Left lung (tissue), 10 donors: ENCODE results near the gene OOSP1. TPM values are rescaled to one million over a fixed set of nuclear protein-coding genes. Genes with fewer than 3 reads are reported as not detected.

Experiments
- ATAC-seq: fragments of 200-7000 bp; cut with Tn5 transposase; one replicate; pipeline ENCODE4 v1.9.1; 2020; ENCODE audit warnings: moderate library complexity
- DNase-seq, 4 donors: peaks; one replicate each; pipeline ENCODE4 v3.0.0-alpha.2; 2013 to 2020
- H3K27ac ChIP-seq, 2 donors: fragments of 200-600 bp; sonication (generic) in 1 of 2; one replicate each; pipeline versions ENCODE4 v1.5.0 to v1.8.0; 2020 to 2021
- H3K27me3 ChIP-seq, 2 donors: fragments of 200-600 bp; sonication (generic) in 1 of 2; one replicate each; pipeline versions ENCODE4 v1.5.0 to v1.8.0; 2020 to 2021
- H3K36me3 ChIP-seq, 2 donors: fragments of 200-600 bp; sonication (generic) in 1 of 2; one replicate each; pipeline versions ENCODE4 v1.5.0 to v1.8.0; 2020 to 2021
- H3K4me1 ChIP-seq, 2 donors: fragments of 200-600 bp; one replicate each; pipeline ENCODE4 v1.8.0; 2021
- H3K4me3 ChIP-seq, 2 donors: fragments of 200-600 bp; sonication (generic) in 1 of 2; one replicate each; pipeline versions ENCODE4 v1.5.0 to v1.8.0; 2020 to 2021; ENCODE audit warnings: mild to moderate bottlenecking in 1 of 2
- H3K9me3 ChIP-seq, 2 donors: fragments of 200-600 bp; sonication (generic) in 1 of 2; one replicate each; pipeline versions ENCODE4 v1.5.0 to v1.8.0; 2020 to 2021
- intact Hi-C, 2 donors: fragments of 100-400 bp; cut with DNase I; formaldehyde crosslinking; loops; one replicate each; pipeline versions ENCODE4 v1.11.2 to v1.14.2; 2022
- polyA plus RNA-seq, 6 donors: library from polyadenylated mRNA; unstranded; fragments of 120-200 nt; gene quantifications; one replicate each; pipeline ENCODE4 v1.2.1, GENCODE V29; 2013; ENCODE audit not compliant: insufficient read length in 6 of 6
- total RNA-seq, 2 donors: library from RNA; stranded (reverse); fragmentation: NEBNext Ultra II Directional; extraction: Animal tissue kit (Norgen Biotek cat#: 25700); gene quantifications; one replicate each; pipeline ENCODE4 v1.2.1, GENCODE V29; 2021
- TF ChIP-seq, protein P1 (sequence below), 2 donors: fragments of 200-600 bp; sonication (generic) in 1 of 2; IDR thresholded peaks; one replicate each; pipeline versions ENCODE4 v1.5.0 to v1.8.0; 2021; ENCODE audit warnings: antibody characterized with exemption in 2 of 2
- donor health status: DM: no; HTN: yes; CAD: no.
- donor health status: DM: no; HTN: no; CAD: no.

Gene OOSP1
- total and polyA plus RNA-seq, 8 donors, result 0.27 to 0.31 TPM; not detected in 6

DNA sequence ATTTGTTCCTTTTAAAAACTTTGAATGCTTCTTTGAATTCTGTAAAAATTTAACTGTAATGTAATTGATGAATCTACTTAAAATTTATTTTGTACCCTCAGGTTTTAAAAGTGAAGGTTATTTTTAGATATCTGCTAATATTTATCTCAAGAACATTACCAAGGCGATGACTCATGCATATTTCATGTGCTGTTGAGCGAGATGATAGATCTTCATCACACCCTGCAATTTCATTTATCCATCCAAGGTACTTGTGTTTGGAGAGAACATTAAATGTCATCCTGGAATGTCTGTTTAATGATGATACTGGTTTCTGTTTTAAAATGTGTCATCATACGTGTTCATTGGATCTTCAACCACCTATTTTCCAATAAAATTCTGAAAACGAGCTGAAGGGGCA is 18.9 kb downstream of the OOSP1 start:
- ATAC-seq (no peak), DNase-seq (no peak)
- Histone ChIP-seq H3K27me3 (no peaks in the 10 kb centered on the region), H3K4me1 (no peaks in the 10 kb centered on the region), H3K4me3 (no peak overlapping the region), H3K36me3 (no peaks in the 10 kb centered on the region), H3K9me3 (no peaks in the 10 kb centered on the region), H3K27ac (no peak overlapping the region)
- intact Hi-C loops, result no loop called here
- TF ChIP-seq, protein P1, sequence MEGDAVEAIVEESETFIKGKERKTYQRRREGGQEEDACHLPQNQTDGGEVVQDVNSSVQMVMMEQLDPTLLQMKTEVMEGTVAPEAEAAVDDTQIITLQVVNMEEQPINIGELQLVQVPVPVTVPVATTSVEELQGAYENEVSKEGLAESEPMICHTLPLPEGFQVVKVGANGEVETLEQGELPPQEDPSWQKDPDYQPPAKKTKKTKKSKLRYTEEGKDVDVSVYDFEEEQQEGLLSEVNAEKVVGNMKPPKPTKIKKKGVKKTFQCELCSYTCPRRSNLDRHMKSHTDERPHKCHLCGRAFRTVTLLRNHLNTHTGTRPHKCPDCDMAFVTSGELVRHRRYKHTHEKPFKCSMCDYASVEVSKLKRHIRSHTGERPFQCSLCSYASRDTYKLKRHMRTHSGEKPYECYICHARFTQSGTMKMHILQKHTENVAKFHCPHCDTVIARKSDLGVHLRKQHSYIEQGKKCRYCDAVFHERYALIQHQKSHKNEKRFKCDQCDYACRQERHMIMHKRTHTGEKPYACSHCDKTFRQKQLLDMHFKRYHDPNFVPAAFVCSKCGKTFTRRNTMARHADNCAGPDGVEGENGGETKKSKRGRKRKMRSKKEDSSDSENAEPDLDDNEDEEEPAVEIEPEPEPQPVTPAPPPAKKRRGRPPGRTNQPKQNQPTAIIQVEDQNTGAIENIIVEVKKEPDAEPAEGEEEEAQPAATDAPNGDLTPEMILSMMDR (IDR thresholded peaks at IDR 0.05), result no peak

DNA sequence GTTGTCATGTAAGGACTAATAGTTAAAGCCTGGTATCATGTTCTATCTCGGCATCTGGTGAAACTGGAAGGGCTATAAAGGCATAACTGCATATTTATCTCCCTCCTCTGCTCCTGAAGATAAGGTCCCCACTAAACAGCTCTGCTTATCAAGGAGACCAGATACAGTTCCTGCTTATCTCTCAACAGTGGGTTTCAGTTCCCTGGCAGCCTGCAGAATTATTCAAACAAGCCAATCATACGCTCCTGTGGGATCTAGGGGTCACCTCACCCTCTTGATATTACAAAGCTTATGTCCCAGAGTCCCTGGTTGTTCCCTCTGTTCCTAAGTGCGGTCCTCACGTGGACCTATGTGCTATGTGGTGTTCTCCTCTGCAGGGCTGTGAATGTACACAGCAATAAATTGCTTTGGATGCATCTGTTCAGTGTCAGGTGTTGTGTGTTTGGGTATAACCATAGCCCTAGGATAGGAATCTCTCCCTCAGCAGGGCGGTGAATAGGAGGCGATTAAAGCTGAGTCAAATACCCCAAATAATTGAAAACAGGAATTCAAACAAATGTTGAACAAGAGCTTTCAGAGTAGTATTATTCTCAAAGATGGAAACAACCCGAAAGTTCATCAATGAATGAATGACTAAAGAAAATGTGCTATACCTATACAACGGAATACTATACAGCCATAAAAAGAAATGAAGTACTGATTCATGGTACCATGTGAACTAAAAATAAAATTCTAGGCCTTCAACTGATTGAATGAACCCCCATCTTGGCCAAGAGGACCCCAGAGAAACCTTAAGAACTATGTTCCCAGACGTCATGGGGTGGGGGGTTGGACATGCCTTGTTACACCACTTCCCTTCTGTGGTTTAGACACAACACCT is 22.5 kb downstream of the OOSP1 start:
- no peak overlapping the region for H3K4me3 ChIP-seq
- no peak for ATAC-seq
- TF ChIP-seq, protein P1 (IDR thresholded peaks at IDR 0.05), result no peak
- H3K27me3 ChIP-seq, result no peaks in the 10 kb centered on the region
- no peak overlapping the region for H3K27ac ChIP-seq
- intact Hi-C loops, result no loop called here
- H3K36me3 ChIP-seq, result no peaks in the 10 kb centered on the region
- no peaks in the 10 kb centered on the region for H3K9me3 ChIP-seq
- no peaks in the 10 kb centered on the region for H3K4me1 ChIP-seq
- DNase-seq, result no peak

DNA sequence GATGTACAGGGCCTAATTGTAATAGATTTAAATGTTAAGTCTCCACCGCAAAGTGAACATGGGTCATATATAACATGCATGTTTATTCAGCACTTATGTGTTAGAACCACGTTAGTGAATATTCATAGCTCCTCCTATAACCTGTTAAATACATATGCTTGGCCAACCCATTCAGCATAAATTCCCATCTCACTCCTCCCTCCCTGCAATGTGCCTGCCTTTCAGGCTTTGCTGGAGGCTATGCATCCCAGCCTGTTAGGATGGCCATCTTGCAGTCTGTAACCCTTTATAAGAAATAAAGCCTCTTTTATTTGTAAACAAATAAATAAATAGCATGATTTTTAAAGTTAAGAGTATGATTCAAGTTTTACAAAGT is 23.9 kb downstream of the OOSP1 start:
- intact Hi-C loops, result no loop called here
- Histone ChIP-seq H3K9me3 (no peaks in the 10 kb centered on the region), H3K36me3 (no peaks in the 10 kb centered on the region), H3K4me1 (no peaks in the 10 kb centered on the region), H3K27me3 (no peaks in the 10 kb centered on the region), H3K27ac (no peak overlapping the region), H3K4me3 (no peak overlapping the region)
- TF ChIP-seq, protein P1 (IDR thresholded peaks at IDR 0.05), result no peak
- ATAC-seq (no peak), DNase-seq (no peak)

GRCh38 chr11:59963733-59964132 is 25.5 kb downstream of the OOSP1 start, which contains the start of gene OOSP4A:
Gene OOSP4A (plus strand): TSS chr11:59964033. CDS start chr11:59964033, 0 bp downstream.
- Histone ChIP-seq H3K4me1 (no peaks in the 10 kb centered on the region), H3K27ac (no peak within 1 kb of the TSS), H3K4me3 (no peak within 1 kb of the TSS), H3K9me3 (no peaks in the 10 kb centered on the region), H3K27me3 (no peaks in the 10 kb centered on the region), H3K36me3 (no peaks in the 10 kb centered on the region)
- ATAC-seq (no peak), DNase-seq (no peak)
- TF ChIP-seq, protein P1 (IDR thresholded peaks at IDR 0.05), result no peak
- intact Hi-C loops, result no loop called here

DNA sequence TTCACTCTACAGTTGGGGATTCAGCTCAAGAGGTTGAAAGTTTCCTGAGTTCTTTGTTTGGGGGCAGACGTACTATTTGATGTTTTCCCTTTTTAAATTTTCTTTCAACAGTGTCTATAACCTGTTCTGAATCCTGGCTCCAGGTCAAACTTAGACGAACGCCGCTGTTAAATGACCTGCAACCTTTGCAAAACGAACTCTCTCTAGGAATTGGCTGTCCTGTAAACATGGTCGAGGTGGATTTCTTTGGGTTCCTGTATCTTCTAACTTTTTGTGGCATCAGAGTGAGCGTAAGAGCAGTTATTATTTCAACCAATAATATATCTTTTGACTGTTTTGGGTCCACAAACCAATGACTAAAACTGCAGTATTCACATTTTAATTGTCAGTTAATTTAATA is 27.2 kb downstream of the OOSP1 start:
- H3K4me1 ChIP-seq, result no peaks in the 10 kb centered on the region
- H3K27me3 ChIP-seq, result no peaks in the 10 kb centered on the region
- TF ChIP-seq, protein P1 (IDR thresholded peaks at IDR 0.05), result no peak
- intact Hi-C loops, result no loop called here
- no peak overlapping the region for H3K27ac ChIP-seq
- no peak overlapping the region for H3K4me3 ChIP-seq
- H3K9me3 ChIP-seq, result no peaks in the 10 kb centered on the region
- DNase-seq (no peak), ATAC-seq (no peak)
- no peaks in the 10 kb centered on the region for H3K36me3 ChIP-seq
